Endothelial cell of umbilical vein (primary cell): ENCODE results near the gene PLXNA4. TPM values are rescaled to one million over a fixed set of nuclear protein-coding genes. Genes with fewer than 3 reads are reported as not detected.

ENCODE experiments used
- BruUV-seq: library from RNA; stranded (reverse); fragments of 400-500 nt; replicated peaks from 2 replicates; lab custom pipeline; 2021; lab: Mats Ljungman, UMichigan
- CTCF ChIA-PET: fragments of 300-600, 350-600 bp; sonication (Branson Sonifier 250); formaldehyde crosslinking; loops from one replicate; lab custom pipeline; 2021; ENCODE audit warnings: antibody characterized with exemption, inconsistent platforms; lab: Charles Lee
- POLR2A ChIA-PET: fragments of 300-600, 350-600 bp; sonication (Branson Sonifier 250); formaldehyde crosslinking; loops from one replicate; lab custom pipeline; 2021; ENCODE audit warnings: antibody characterized with exemption, inconsistent platforms; lab: Charles Lee
- DNase-seq: peaks from one replicate; pipeline ENCODE4 v3.0.0-alpha.2; 2011; ENCODE audit warnings: low read depth, low spot score
- FAIRE-seq: peaks from 2 replicates; lab custom pipeline; 2011; peaks lifted over from hg19 to GRCh38; lab: Jason Lieb, UNC
- H2AFZ ChIP-seq: 2 replicates; pipeline ENCODE4 v1.6.0; 2012; ENCODE audit warnings: low read depth, low read length, control low read depth, inconsistent platforms
- H3K27ac ChIP-seq: 2 replicates; pipeline ENCODE4 v1.5.1; 2011; ENCODE audit warnings: low read depth, mild to moderate bottlenecking, control low read depth, low read length, moderate library complexity; ENCODE audit not compliant: insufficient read depth
- H3K27me3 ChIP-seq, 2 experiments: 2 replicates each; pipeline versions ENCODE4 v1.6.0 to v1.6.1; 2011; ENCODE audit warnings: low read length in 2 of 2, mixed read lengths in 1 of 2; ENCODE audit not compliant: control insufficient read depth in 2 of 2, insufficient read depth in 2 of 2
- H3K36me3 ChIP-seq, 2 experiments: 2 replicates in 1 of 2; 3 replicates in 1 of 2; pipeline ENCODE4 v1.5.1; 2011; ENCODE audit warnings: low read length in 2 of 2, mild to moderate bottlenecking in 1 of 2, moderate library complexity in 1 of 2; ENCODE audit not compliant: control insufficient read depth in 2 of 2, insufficient read depth in 2 of 2; ENCODE audit errors: extremely low read depth in 1 of 2
- H3K4me1 ChIP-seq: 3 replicates; pipeline ENCODE4 v1.5.1; 2011; ENCODE audit warnings: mild to moderate bottlenecking, low read length; ENCODE audit not compliant: control insufficient read depth, insufficient read depth; ENCODE audit errors: extremely low read depth
- H3K4me2 ChIP-seq: 2 replicates; pipeline ENCODE4 v1.6.1; 2011; ENCODE audit warnings: low read length, control low read depth, mixed read lengths; ENCODE audit not compliant: insufficient read depth
- H3K4me3 ChIP-seq, 3 experiments: fragments of 200-600 bp in 1 of 3; sonication (generic), shearing (Covaris generic) in 1 of 3; replicated peaks in 1 of 3; 2 replicates each; pipeline ENCODE4 v1.5.1; 2011 to 2016; ENCODE audit warnings: control low read depth in 3 of 3, low read length in 3 of 3, mild to moderate bottlenecking in 2 of 3, inconsistent platforms in 1 of 3, low read depth in 1 of 3, moderate library complexity in 1 of 3; ENCODE audit not compliant: insufficient read depth in 1 of 3
- H3K79me2 ChIP-seq: 2 replicates; pipeline ENCODE4 v1.6.0; 2012; ENCODE audit warnings: low read length, inconsistent platforms; ENCODE audit not compliant: control insufficient read depth, insufficient read depth
- H3K9ac ChIP-seq: replicated peaks from 2 replicates; pipeline ENCODE3; 2011; ENCODE audit warnings: low read length, control low read depth; ENCODE audit not compliant: insufficient read depth; ENCODE audit errors: extremely low read depth
- H3K9me1 ChIP-seq: replicated peaks from 3 replicates; pipeline ENCODE4 v1.6.0; 2011; ENCODE audit warnings: mild to moderate bottlenecking, low read length; ENCODE audit not compliant: control insufficient read depth, insufficient read depth; ENCODE audit errors: extremely low read depth
- H3K9me3 ChIP-seq: replicated peaks from 2 replicates; pipeline ENCODE4 v1.5.1; 2012; ENCODE audit warnings: low read length, inconsistent platforms; ENCODE audit not compliant: control insufficient read depth, insufficient read depth
- H4K20me1 ChIP-seq: replicated peaks from 2 replicates; pipeline ENCODE3; 2011; ENCODE audit warnings: mild to moderate bottlenecking, low read length; ENCODE audit not compliant: control insufficient read depth, insufficient read depth; ENCODE audit errors: extremely low read depth
- EZH2 ChIP-seq: IDR thresholded peaks from 2 replicates; pipeline ENCODE4 v1.6.1; 2012; ENCODE audit warnings: borderline replicate concordance, low read depth, mild to moderate bottlenecking, moderate library complexity, low read length, inconsistent platforms; ENCODE audit not compliant: severe bottlenecking
- MYC ChIP-seq: IDR thresholded peaks from one replicate; pipeline ENCODE4 v1.6.1; 2011; ENCODE audit warnings: mild to moderate bottlenecking, low read depth, low read length
- POLR2A ChIP-seq: IDR thresholded peaks from 2 replicates; pipeline ENCODE4 v1.6.1; 2012; ENCODE audit warnings: low read depth, mild to moderate bottlenecking, control low read depth, low read length
- dilution Hi-C: fragments of 300-500 bp; cut with MboI; formaldehyde crosslinking; loops from one replicate; pipeline ENCODE4 v1.15.0; 2019; ENCODE audit warnings: low sequenced_read_pairs; ENCODE audit not compliant: extremely low pct_ligation_motif_present
- intact Hi-C: fragments of 100-400 bp; cut with micrococcal nuclease; formaldehyde crosslinking; loops from one replicate; pipeline ENCODE4 v1.10.0; 2022
- polyA plus RNA-seq, 4 experiments: library from polyadenylated mRNA; depleted of rRNA in 3 of 4; stranded (reverse) in 3 of 4; unstranded in 1 of 4; fragments of >200 nt; gene quantifications; 2 replicates each; pipeline versions ENCODE4 v1.2.1 to v1.2.3, GENCODE V29; 2011 to 2012; ENCODE audit warnings: missing spikeins in 1 of 4
- total RNA-seq: library from RNA; stranded (reverse); gene quantifications from 2 replicates; pipeline ENCODE4 v1.2.3, GENCODE V29; 2021
- TF ChIP-seq, protein P1 (sequence below), 2 donors: IDR thresholded peaks; 1 replicate in 1 of 2; 2 replicates in 1 of 2; pipeline ENCODE4 v1.5.1; 2011; ENCODE audit warnings: low read length in 2 of 2, mild to moderate bottlenecking in 2 of 2, moderate library complexity in 2 of 2, control low read depth in 1 of 2, inconsistent platforms in 1 of 2, low read depth in 1 of 2; ENCODE audit not compliant: insufficient read depth in 1 of 2; ENCODE audit errors: extremely low read depth in 1 of 2

Gene PLXNA4
- total and polyA plus RNA-seq, 2 donors (not counting 3 experiments of a cell fraction or from before 2014, with no cell fraction given) = 12.1 to 20.4 TPM

DNA sequence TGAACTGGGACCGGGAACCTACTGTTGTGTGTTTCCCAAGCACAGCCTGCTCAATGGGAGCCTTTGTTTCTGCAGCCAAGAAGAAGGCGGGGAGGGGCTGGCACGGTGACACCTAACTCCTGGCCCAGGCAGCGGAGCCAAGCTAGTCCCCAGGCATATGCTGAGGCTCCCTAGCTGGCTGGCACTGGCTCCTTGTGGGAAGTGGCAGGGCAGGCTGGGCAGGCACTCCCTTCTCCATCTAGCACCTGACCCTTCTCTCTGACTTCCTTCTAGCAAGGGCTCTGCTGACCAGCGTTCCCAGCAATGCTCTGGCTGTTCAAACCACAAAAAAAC, 325.0 kb downstream of the PLXNA4 start:
- no peaks in the 10 kb centered on the region for H3K79me2 ChIP-seq
- no peak for FAIRE-seq
- DNase-seq = no peak
- H4K20me1 ChIP-seq = no peaks in the 10 kb centered on the region
- no peak overlapping the region for H3K9ac ChIP-seq
- no peaks in the 10 kb centered on the region for H3K36me3 ChIP-seq
- CTCF ChIA-PET = interaction anchor here (1.0 to 1.1 kb wide), 3 partner anchors 306 to 392 kb away, joined by 3 to 8 read pairs (median 4); no protein-coding TSS in a partner anchor
- POLR2A ChIA-PET = interaction anchor here (0.8 kb wide), 1 partner anchor 531 kb away, joined by 9 read pairs; no protein-coding TSS in a partner anchor
- H3K9me3 ChIP-seq = no peaks in the 10 kb centered on the region
- no peak overlapping the region for H2AFZ ChIP-seq
- H3K27me3 ChIP-seq = no peaks in the 10 kb centered on the region
- intact Hi-C loops (loop anchor here (5.0 kb wide), 1 partner anchor 394 kb away; no protein-coding TSS in a partner anchor), dilution Hi-C loops (no loop called here)
- H3K9me1 ChIP-seq = no peaks in the 10 kb centered on the region
- no TSS peak for BruUV-seq
- H3K27ac ChIP-seq = no peak overlapping the region
- H3K4me2 ChIP-seq = no peak overlapping the region
- no peak overlapping the region for H3K4me3 ChIP-seq
- peaks cover 9% of the 10 kb centered on the region for H3K4me1 ChIP-seq
- TF ChIP-seq, protein P1, sequence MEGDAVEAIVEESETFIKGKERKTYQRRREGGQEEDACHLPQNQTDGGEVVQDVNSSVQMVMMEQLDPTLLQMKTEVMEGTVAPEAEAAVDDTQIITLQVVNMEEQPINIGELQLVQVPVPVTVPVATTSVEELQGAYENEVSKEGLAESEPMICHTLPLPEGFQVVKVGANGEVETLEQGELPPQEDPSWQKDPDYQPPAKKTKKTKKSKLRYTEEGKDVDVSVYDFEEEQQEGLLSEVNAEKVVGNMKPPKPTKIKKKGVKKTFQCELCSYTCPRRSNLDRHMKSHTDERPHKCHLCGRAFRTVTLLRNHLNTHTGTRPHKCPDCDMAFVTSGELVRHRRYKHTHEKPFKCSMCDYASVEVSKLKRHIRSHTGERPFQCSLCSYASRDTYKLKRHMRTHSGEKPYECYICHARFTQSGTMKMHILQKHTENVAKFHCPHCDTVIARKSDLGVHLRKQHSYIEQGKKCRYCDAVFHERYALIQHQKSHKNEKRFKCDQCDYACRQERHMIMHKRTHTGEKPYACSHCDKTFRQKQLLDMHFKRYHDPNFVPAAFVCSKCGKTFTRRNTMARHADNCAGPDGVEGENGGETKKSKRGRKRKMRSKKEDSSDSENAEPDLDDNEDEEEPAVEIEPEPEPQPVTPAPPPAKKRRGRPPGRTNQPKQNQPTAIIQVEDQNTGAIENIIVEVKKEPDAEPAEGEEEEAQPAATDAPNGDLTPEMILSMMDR (IDR thresholded peaks at IDR 0.05; ENCODE audit: extremely low read depth in 1 of 2, insufficient read depth in 1 of 2, low read depth in 1 of 2, low read length in 2 of 2) = no peak

DNA sequence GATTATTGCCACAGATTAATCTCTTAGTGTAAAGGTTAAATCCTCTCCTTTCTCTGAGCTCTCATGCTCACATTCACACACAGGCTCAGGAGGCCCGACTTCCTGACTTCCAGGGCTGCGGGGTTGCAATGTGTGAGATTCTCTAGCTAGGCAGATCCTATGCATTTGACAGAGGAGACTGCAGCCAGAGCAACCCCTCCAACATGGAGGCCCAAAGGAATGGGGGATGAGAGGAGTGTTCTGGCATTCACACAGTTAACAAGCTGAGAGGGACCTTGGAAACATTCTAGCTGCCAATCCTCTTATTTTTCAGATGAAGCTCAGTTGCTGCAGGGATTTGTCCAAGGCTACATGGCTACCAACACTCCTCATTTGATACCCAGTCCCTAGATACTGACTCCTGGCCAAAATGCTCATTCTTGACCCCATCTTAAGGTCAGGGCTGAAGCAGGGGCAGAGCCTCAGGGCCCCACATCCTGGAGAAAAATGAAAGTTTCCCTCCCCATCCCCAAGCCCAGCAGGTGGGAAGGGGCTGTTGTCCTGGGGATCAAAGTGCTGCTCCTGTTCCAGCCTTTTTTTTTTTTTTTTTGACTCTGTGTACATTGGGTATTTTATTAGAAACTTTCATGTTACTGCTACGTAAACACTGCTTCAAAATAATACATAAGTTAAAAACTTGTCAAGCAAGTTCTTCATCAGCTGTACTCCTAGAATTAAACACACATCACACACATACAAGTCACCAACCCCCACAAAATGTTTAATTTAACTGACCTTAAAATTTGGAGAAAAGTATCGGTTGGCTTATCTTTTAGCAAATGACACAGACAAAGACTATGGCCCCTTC, 325.6 kb downstream of the PLXNA4 start:
- dilution Hi-C loops = no loop called here
- Histone ChIP-seq H3K4me1 (peaks cover 4% of the 10 kb centered on the region), H3K9ac (no peak overlapping the region), H3K79me2 (no peaks in the 10 kb centered on the region), H3K4me3 (no peak overlapping the region), H3K27ac (no peak overlapping the region), H3K9me3 (no peaks in the 10 kb centered on the region), H3K27me3 (no peaks in the 10 kb centered on the region), H2AFZ (no peak overlapping the region), H3K36me3 (no peaks in the 10 kb centered on the region), H3K9me1 (no peaks in the 10 kb centered on the region), H3K4me2 (no peak overlapping the region), H4K20me1 (no peaks in the 10 kb centered on the region)
- DNase-seq (no peak), FAIRE-seq (peak; percentile 24)
- TF ChIP-seq EZH2 (no peak), POLR2A (no peak), MYC (no peak)
- TF ChIP-seq, protein P1 (IDR thresholded peaks at IDR 0.05; ENCODE audit: extremely low read depth in 1 of 2, insufficient read depth in 1 of 2, low read depth in 1 of 2, low read length in 2 of 2) = no peak
- CTCF ChIA-PET = interaction anchor here (1.2 kb wide), 1 partner anchor 9 kb away, joined by 3 read pairs; no protein-coding TSS in a partner anchor
- POLR2A ChIA-PET = no interaction called here
- intact Hi-C loops = loop anchor here (5.0 kb wide), 1 partner anchor 393 kb away; no protein-coding TSS in a partner anchor
- no TSS peak for BruUV-seq
